Immature natural killer cell (primary cell): ENCODE results near the gene NLRX1. TPM values are rescaled to one million over a fixed set of nuclear protein-coding genes. Genes with fewer than 3 reads are reported as not detected.

Experiments
- DNase-seq, 3 donors: peaks; one replicate each; pipeline ENCODE4 v3.0.0; 2022; ENCODE audit warnings: mixed read lengths in 1 of 3
- H3K27ac Mint-ChIP-seq, 6 donors: one replicate each; pipeline ENCODE4 v1.8.0; 2020; ENCODE audit warnings: mixed read lengths in 6 of 6, mild to moderate bottlenecking in 5 of 6, inconsistent platforms in 4 of 6, moderate library complexity in 3 of 6
- H3K27me3 Mint-ChIP-seq, 3 donors: one replicate each; pipeline ENCODE4 v1.8.0; 2020 to 2021; ENCODE audit warnings: low read depth in 3 of 3, mild to moderate bottlenecking in 3 of 3, mixed read lengths in 3 of 3, moderate library complexity in 3 of 3, inconsistent platforms in 1 of 3
- H3K36me3 Mint-ChIP-seq, 3 donors: one replicate each; pipeline ENCODE4 v1.8.0; 2020; ENCODE audit warnings: mixed read lengths in 3 of 3, inconsistent platforms in 2 of 3, mild to moderate bottlenecking in 2 of 3
- H3K4me1 Mint-ChIP-seq, 2 donors: one replicate each; pipeline ENCODE4 v1.8.0; 2020; ENCODE audit warnings: inconsistent platforms in 2 of 2, mild to moderate bottlenecking in 2 of 2, mixed read lengths in 2 of 2, moderate library complexity in 1 of 2
- H3K4me3 Mint-ChIP-seq, 5 donors: one replicate each; pipeline ENCODE4 v1.8.0; 2020; ENCODE audit warnings: mild to moderate bottlenecking in 5 of 5, mixed read lengths in 5 of 5, inconsistent platforms in 3 of 5, moderate library complexity in 3 of 5
- H3K9me3 Mint-ChIP-seq, 6 donors: one replicate each; pipeline ENCODE4 v1.8.0; 2020; ENCODE audit warnings: mild to moderate bottlenecking in 6 of 6, mixed read lengths in 6 of 6, inconsistent platforms in 4 of 6, moderate library complexity in 3 of 6
- polyA plus RNA-seq, 3 donors: library from polyadenylated mRNA; unstranded; fragments of 300-500 nt; fragmentation: Illumina TruSeq; gene quantifications; one replicate each; pipeline ENCODE4 v1.2.3, GENCODE V29; 2021

The NLRX1 gene
- polyA plus RNA-seq, 3 donors from 2014 or later, result 10.7 to 20.9 (median 11.0) TPM

GRCh38 chr11:119147604-119148333 lies 20.8 kb upstream of the NLRX1 start:
- H3K27ac Mint-ChIP-seq, result no peak overlapping the region
- no peak for DNase-seq
- H3K36me3 Mint-ChIP-seq, result peaks cover 0 to 3% (median 0%) of the 10 kb centered on the region in 3 donors

DNA sequence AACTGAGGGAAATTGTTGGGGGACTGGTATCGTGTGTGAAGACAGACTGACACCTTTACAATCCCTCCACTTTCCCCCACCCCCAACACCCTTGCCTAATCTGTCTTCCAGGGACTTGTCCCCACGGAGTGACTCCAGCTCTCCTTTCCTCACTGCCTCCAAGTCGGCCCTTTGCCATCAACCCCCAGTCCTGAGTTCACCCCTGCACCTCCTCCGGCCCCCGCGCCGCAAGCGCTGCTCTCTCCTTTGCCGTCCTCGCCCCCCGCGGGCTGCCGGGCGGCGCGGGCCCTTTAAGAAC lies 19.9 kb upstream of the NLRX1 start:
- Mint-ChIP-seq H3K27ac (no peak overlapping the region), H3K4me3 (peak overlapping the region; percentile 76 to 85 (median 77)), H3K9me3 (no peaks in the 10 kb centered on the region), H3K4me1 (peaks cover 7 to 10% of the 10 kb centered on the region in 2 donors), H3K36me3 (peaks cover 0 to 2% (median 0%) of the 10 kb centered on the region in 3 donors), H3K27me3 (peaks cover 8 to 28% (median 21%) of the 10 kb centered on the region in 3 donors)
- DNase-seq, result no peak

More at GRCh38 chr11:119147604-119148333, 20.8 kb upstream of the NLRX1 start:
- H3K4me3 Mint-ChIP-seq, result peak overlapping the region; percentile 76 to 85 (median 77)
- no peaks in the 10 kb centered on the region for H3K9me3 Mint-ChIP-seq
- peaks cover 7 to 10% of the 10 kb centered on the region in 2 donors for H3K4me1 Mint-ChIP-seq
- H3K27me3 Mint-ChIP-seq, result peaks cover 9 to 31% (median 20%) of the 10 kb centered on the region in 3 donors

- H3K9me3 Mint-ChIP-seq, result no peaks in the 10 kb centered on the region
- H3K27ac Mint-ChIP-seq, result no peak within 1 kb of the TSS
- H3K4me3 Mint-ChIP-seq, result peak within 1 kb of the TSS; percentile 76 to 85 (median 77)
- peaks cover 8 to 25% (median 21%) of the 10 kb centered on the region in 3 donors for H3K27me3 Mint-ChIP-seq
- peak in 1 of 3 donors; percentile 14 for DNase-seq
- no peaks in the 10 kb centered on the region for H3K36me3 Mint-ChIP-seq
- peaks cover 7 to 10% of the 10 kb centered on the region in 2 donors for H3K4me1 Mint-ChIP-seq
Observed at GRCh38 chr11:119149018-119149785, 19.3 kb upstream of the NLRX1 start, which contains the start of gene ABCG4. Gene ABCG4 (plus strand): TSS chr11:119149052. CDS start chr11:119149966, 914 bp downstream.

GRCh38 chr11:119149786-119150275 lies 18.7 kb upstream of the NLRX1 start:
- DNase-seq, result no peak
- H3K4me1 Mint-ChIP-seq, result peaks cover 7 to 10% of the 10 kb centered on the region in 2 donors
- peaks cover 8 to 25% (median 20%) of the 10 kb centered on the region in 3 donors for H3K27me3 Mint-ChIP-seq
- H3K27ac Mint-ChIP-seq, result no peak overlapping the region
- H3K4me3 Mint-ChIP-seq, result peak overlapping the region; percentile 6 to 64 (median 57)
- H3K9me3 Mint-ChIP-seq, result no peaks in the 10 kb centered on the region
- H3K36me3 Mint-ChIP-seq, result no peaks in the 10 kb centered on the region

DNA sequence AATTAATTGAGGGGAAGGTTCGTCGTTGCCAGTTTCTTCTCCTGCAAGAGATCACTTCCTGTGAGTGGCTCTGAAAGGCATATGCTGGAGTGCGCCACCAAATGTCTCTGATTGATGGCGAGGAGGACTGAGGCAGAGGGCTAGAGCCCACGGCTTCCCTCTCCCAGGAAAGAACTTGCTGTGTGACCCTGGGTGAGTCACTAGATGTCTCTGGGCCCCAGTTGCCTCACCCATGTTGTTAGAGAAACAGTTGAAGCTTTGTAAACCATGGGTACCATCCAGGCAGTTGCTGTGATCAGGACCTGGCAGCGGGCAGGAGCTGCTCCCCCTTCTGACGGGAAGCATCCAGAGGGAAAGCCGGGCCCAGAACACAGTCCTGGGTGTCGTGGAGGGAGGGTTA lies 16.5 kb upstream of the NLRX1 start:
- DNase-seq, result no peak
- Mint-ChIP-seq H3K27me3 (peaks cover 9 to 24% (median 24%) of the 10 kb centered on the region in 3 donors), H3K9me3 (no peaks in the 10 kb centered on the region), H3K4me3 (no peak overlapping the region), H3K36me3 (no peaks in the 10 kb centered on the region), H3K27ac (no peak overlapping the region), H3K4me1 (peaks cover 7 to 10% of the 10 kb centered on the region in 2 donors)

- H3K36me3 Mint-ChIP-seq, result no peaks in the 10 kb centered on the region
- H3K27ac Mint-ChIP-seq, result peak overlapping the region in 1 of 6 donors; percentile 8
- H3K9me3 Mint-ChIP-seq, result no peaks in the 10 kb centered on the region
- H3K4me3 Mint-ChIP-seq, result no peak overlapping the region
- peaks cover 7 to 10% of the 10 kb centered on the region in 2 donors for H3K4me1 Mint-ChIP-seq
- H3K27me3 Mint-ChIP-seq, result peaks cover 9 to 24% (median 24%) of the 10 kb centered on the region in 3 donors
- no peak for DNase-seq
Observed at GRCh38 chr11:119152604-119153003, 15.9 kb upstream of the NLRX1 start.

GRCh38 chr11:119153049-119153818 lies 15.3 kb upstream of the NLRX1 start:
- no peak for DNase-seq
- Mint-ChIP-seq H3K36me3 (no peaks in the 10 kb centered on the region), H3K4me1 (peaks cover 6 to 8% of the 10 kb centered on the region in 2 donors), H3K4me3 (no peak overlapping the region), H3K27ac (no peak overlapping the region), H3K27me3 (peaks cover 9 to 24% (median 19%) of the 10 kb centered on the region in 3 donors), H3K9me3 (no peaks in the 10 kb centered on the region)

DNA sequence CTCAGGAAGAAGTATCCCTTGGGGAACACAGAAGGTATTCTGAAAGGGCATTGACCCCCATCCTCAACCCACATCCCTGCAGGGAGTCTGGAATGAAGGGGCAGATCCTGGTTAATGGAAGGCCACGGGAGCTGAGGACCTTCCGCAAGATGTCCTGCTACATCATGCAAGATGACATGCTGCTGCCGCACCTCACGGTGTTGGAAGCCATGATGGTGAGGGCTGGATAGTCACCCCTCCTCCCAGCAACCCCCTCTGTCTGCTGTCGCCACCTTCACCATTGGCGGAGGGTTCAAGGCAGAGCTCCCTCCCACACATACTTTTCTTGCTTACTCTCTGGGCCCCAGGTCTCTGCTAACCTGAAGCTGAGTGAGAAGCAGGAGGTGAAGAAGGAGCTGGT lies 14.3 kb upstream of the NLRX1 start:
- Mint-ChIP-seq H3K4me1 (peaks cover 0 to 2% of the 10 kb centered on the region in 2 donors), H3K36me3 (no peaks in the 10 kb centered on the region), H3K27me3 (peaks cover 9 to 19% (median 18%) of the 10 kb centered on the region in 3 donors), H3K9me3 (no peaks in the 10 kb centered on the region), H3K27ac (no peak overlapping the region), H3K4me3 (no peak overlapping the region)
- DNase-seq, result no peak

DNA sequence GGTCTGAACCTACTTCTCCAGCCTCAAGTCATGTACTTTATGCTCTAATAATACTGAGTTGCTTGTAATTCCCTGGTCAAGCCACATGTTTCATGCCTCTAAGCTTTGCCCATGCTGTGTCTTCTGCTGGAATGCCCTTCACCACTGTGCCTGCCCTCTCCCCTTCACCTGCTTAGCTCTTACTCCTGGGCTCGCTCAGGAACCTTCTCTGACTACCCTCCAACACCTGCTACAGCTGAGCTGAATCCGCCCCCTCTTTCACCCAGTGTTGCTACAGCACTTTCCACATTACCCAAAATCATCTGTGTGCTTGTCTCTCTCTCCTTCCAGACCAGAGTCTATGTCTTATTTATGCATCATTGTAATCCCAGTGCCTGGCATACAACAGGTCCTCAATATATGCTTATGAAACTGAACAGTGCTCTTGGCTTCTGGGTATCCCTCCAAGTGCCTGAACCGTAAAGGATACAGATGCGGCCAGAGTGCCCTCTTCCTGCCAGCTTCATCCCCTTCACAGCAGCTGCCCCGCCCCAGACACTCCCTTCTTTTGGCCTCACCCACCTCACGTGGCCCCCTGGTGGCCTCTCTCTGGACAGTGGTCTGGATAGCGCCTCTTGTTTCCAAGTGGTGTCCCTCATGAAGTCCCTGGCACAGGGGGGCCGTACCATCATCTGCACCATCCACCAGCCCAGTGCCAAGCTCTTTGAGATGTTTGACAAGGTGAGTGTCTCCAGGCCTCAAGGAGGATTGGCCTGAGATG lies 12.6 kb upstream of the NLRX1 start:
- Mint-ChIP-seq H3K27ac (no peak overlapping the region), H3K27me3 (peaks cover 5 to 12% (median 11%) of the 10 kb centered on the region in 3 donors), H3K9me3 (no peaks in the 10 kb centered on the region), H3K36me3 (no peaks in the 10 kb centered on the region), H3K4me1 (no peaks in the 10 kb centered on the region), H3K4me3 (no peak overlapping the region)
- no peak for DNase-seq

GRCh38 chr11:119156496-119156895 lies 12.0 kb upstream of the NLRX1 start:
- Mint-ChIP-seq H3K4me3 (no peak overlapping the region), H3K4me1 (no peaks in the 10 kb centered on the region), H3K9me3 (no peaks in the 10 kb centered on the region), H3K36me3 (no peaks in the 10 kb centered on the region), H3K27me3 (peaks cover 5 to 11% (median 6%) of the 10 kb centered on the region in 3 donors), H3K27ac (no peak overlapping the region)
- DNase-seq, result no peak

- Mint-ChIP-seq H3K36me3 (no peaks in the 10 kb centered on the region), H3K4me1 (no peaks in the 10 kb centered on the region), H3K27ac (no peak overlapping the region), H3K9me3 (no peaks in the 10 kb centered on the region), H3K27me3 (peaks cover 5 to 9% (median 5%) of the 10 kb centered on the region in 3 donors), H3K4me3 (no peak overlapping the region)
- no peak for DNase-seq
Observed at GRCh38 chr11:119157063-119157462, 11.5 kb upstream of the NLRX1 start.

DNA sequence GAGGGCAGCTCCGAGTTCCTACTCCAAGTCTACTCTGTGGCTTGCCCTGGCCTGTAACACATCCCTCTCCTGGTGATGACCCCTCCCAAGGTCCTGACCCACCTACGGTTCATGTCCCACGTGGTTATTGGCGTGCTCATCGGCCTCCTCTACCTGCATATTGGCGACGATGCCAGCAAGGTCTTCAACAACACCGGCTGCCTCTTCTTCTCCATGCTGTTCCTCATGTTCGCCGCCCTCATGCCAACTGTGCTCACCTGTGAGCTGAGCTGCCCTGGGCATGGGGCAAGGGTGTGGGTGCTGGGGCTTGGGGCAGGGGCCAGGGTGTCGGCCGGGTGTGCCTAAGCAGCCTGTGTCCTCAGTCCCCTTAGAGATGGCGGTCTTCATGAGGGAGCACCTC lies 10.1 kb upstream of the NLRX1 start:
- Mint-ChIP-seq H3K4me3 (no peak overlapping the region), H3K27ac (no peak overlapping the region), H3K36me3 (no peaks in the 10 kb centered on the region), H3K9me3 (no peaks in the 10 kb centered on the region), H3K4me1 (no peaks in the 10 kb centered on the region), H3K27me3 (peaks cover 4 to 5% (median 5%) of the 10 kb centered on the region in 3 donors)
- DNase-seq, result no peak

- Mint-ChIP-seq H3K4me3 (no peak overlapping the region), H3K27me3 (peaks cover 0 to 2% (median 1%) of the 10 kb centered on the region in 3 donors), H3K36me3 (no peaks in the 10 kb centered on the region), H3K9me3 (no peaks in the 10 kb centered on the region), H3K27ac (no peak overlapping the region), H3K4me1 (no peaks in the 10 kb centered on the region)
- DNase-seq, result no peak
Observed at GRCh38 chr11:119160151-119160550, 8.4 kb upstream of the NLRX1 start.
